ENCODE data around the gene LAMTOR3.

The LAMTOR3 gene

GRCh38 chr4:99894161-99894997 lies at the start of gene LAMTOR3:
Gene LAMTOR3, minus strand, starts transcription at chr4:99894427. Its CDS starts 464 bp downstream, at chr4:99893963.
- peak; percentile 79 for DNase-seq (ENCODE audit: insufficient read length, low spot score)
- FAIRE-seq: peak; percentile 46

- FAIRE-seq (no peak), DNase-seq (ENCODE audit: insufficient read length, low spot score) (no peak)
These were observed 44.1 kb upstream of the LAMTOR3 start for GRCh38 chr4:99938243-99938753.

- FAIRE-seq: no peak
- DNase-seq (ENCODE audit: insufficient read length, low spot score): no peak
These were observed 40.7 kb upstream of the LAMTOR3 start for GRCh38 chr4:99934891-99935290.

GRCh38 chr4:99927566-99927965 lies 33.3 kb upstream of the LAMTOR3 start:
- FAIRE-seq: no peak
- DNase-seq (ENCODE audit: insufficient read length, low spot score): no peak

GRCh38 chr4:99921174-99921573 lies 26.9 kb upstream of the LAMTOR3 start:
- no peak for FAIRE-seq
- no peak for DNase-seq (ENCODE audit: insufficient read length, low spot score)

- DNase-seq (ENCODE audit: insufficient read length, low spot score) (no peak), FAIRE-seq (no peak)
These were observed 24.4 kb upstream of the LAMTOR3 start for GRCh38 chr4:99918656-99919055.

GRCh38 chr4:99917575-99917974 lies 23.3 kb upstream of the LAMTOR3 start:
- DNase-seq (ENCODE audit: insufficient read length, low spot score) (no peak), FAIRE-seq (no peak)

- DNase-seq (ENCODE audit: insufficient read length, low spot score): no peak
- FAIRE-seq: no peak
These were observed 21.2 kb upstream of the LAMTOR3 start for GRCh38 chr4:99915449-99915848.

GRCh38 chr4:99894998-99895397 lies 771 bp upstream of the LAMTOR3 start:
- FAIRE-seq: no peak
- no peak for DNase-seq (ENCODE audit: insufficient read length, low spot score)

GRCh38 chr4:99893839-99894160 lies 427 bp downstream of the LAMTOR3 start:
- FAIRE-seq (no peak), DNase-seq (ENCODE audit: insufficient read length, low spot score) (no peak)

GRCh38 chr4:99893029-99893428 lies 1.2 kb downstream of the LAMTOR3 start:
- no peak for DNase-seq (ENCODE audit: insufficient read length, low spot score)
- FAIRE-seq: no peak

GRCh38 chr4:99891351-99891750 lies 2.9 kb downstream of the LAMTOR3 start:
- DNase-seq (ENCODE audit: insufficient read length, low spot score): no peak

GRCh38 chr4:99887837-99888236 lies 6.4 kb downstream of the LAMTOR3 start:
- no peak for DNase-seq (ENCODE audit: insufficient read length, low spot score)
- no peak for FAIRE-seq

More at GRCh38 chr4:99891351-99891750, 2.9 kb downstream of the LAMTOR3 start:
- no peak for FAIRE-seq

- DNase-seq (ENCODE audit: insufficient read length, low spot score): no peak
- FAIRE-seq: no peak
These were observed 8.1 kb downstream of the LAMTOR3 start for GRCh38 chr4:99886146-99886545.

GRCh38 chr4:99885687-99886086 lies 8.5 kb downstream of the LAMTOR3 start:
- DNase-seq (ENCODE audit: insufficient read length, low spot score): no peak
- FAIRE-seq: no peak

GRCh38 chr4:99885063-99885664 lies 9.1 kb downstream of the LAMTOR3 start:
- DNase-seq (ENCODE audit: insufficient read length, low spot score) (no peak), FAIRE-seq (no peak)

GRCh38 chr4:99879458-99879857 lies 14.8 kb downstream of the LAMTOR3 start:
- no peak for DNase-seq (ENCODE audit: insufficient read length, low spot score)
- FAIRE-seq: no peak

GRCh38 chr4:99878604-99879003 lies 15.6 kb downstream of the LAMTOR3 start:
- no peak for FAIRE-seq

GRCh38 chr4:99876946-99877345 lies 17.3 kb downstream of the LAMTOR3 start:
- FAIRE-seq (no peak), DNase-seq (ENCODE audit: insufficient read length, low spot score) (no peak)

More at GRCh38 chr4:99878604-99879003, 15.6 kb downstream of the LAMTOR3 start:
- no peak for DNase-seq (ENCODE audit: insufficient read length, low spot score)

GRCh38 chr4:99875071-99875470 lies 19.2 kb downstream of the LAMTOR3 start:
- DNase-seq (ENCODE audit: insufficient read length, low spot score) (no peak), FAIRE-seq (no peak)

GRCh38 chr4:99872570-99872969 lies 21.7 kb downstream of the LAMTOR3 start:
- DNase-seq (ENCODE audit: insufficient read length, low spot score) (no peak), FAIRE-seq (no peak)

- FAIRE-seq (no peak), DNase-seq (ENCODE audit: insufficient read length, low spot score) (no peak)
These were observed 26.1 kb downstream of the LAMTOR3 start for GRCh38 chr4:99868126-99868596.
